Measurements from ENCODE around the gene SPRING1.

- TF ChIP-seq PRDM4 (tag by site-specific recombination; IDR thresholded peaks at IDR 0.05) (no peak), CTCF (tag by site-specific recombination; IDR thresholded peaks at IDR 0.05) (no peak), ZNF555 (tag by site-specific recombination; conservative IDR thresholded peaks at IDR 0.05) (no peak)
Measured at GRCh38 chr12:116719731-116720528, 17.9 kb downstream of the SPRING1 start.
